Activated CD4-positive, alpha-beta T cell treated with anti-CD3 and anti-CD28 coated beads, Interleukin-2, Interleukin-6, amounts not matched to agents 100 ng/mL and 50 ng/mL, durations not matched to agents 16 hours and 8 hours (primary cell): ENCODE data around the gene TMEM219.
"Not testable (repeated sequence)": the region's sequence is repeated elsewhere in the genome, so short reads cannot be mapped to it uniquely, and the experiment has no call there.

Source experiments
- DNase-seq: peaks from one replicate; pipeline ENCODE4 v3.0.0-alpha.2; 2020

The TMEM219 gene

DNA sequence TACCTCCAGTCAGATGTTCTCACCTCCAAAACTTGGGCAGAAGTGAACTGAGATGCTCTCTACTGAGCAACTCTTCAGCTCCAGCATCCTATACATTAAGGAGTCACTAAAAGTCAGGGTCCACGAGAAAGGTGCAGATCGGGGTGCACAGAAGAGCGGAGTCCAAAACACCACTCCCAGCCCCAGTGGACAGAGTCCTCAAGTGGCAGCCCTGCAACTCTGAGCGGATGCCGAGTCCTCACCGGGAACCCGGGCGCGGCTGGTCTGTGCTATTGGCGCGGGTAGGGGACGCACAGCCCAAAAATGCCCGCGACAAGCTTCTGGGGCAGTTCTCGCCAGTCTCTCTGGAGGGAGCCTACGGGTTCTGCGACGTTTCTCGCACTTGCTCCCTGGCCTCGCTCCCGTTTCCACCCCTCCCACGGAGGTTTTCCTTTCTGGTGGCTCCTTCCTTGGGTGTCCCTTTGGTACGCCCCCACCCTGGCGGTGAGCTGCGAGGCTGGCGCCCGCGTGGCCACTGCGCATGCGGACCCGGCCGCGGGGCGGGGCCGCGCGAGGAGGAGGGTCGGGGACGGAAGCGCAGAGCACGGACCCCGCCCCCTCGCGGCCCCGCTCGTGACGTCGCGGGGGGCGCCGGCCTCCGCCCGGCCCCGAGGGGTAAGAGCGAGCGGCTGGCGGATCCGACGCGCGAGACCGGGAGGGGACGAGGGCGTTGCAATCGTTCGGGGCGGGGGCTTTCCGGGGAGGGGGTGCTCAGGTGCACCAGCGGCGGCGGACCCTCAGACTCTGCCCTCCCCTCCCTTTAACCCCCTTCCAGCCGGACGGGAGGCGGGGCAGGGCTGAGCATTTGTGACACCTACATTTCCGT is at the start of gene TMEM219:
TSS of gene TMEM219 (plus strand) at position 601 of the 865 bp plus-strand sequence. CDS start 1,065 bp downstream, outside the sequence.
- peak; percentile 95 for DNase-seq

DNA sequence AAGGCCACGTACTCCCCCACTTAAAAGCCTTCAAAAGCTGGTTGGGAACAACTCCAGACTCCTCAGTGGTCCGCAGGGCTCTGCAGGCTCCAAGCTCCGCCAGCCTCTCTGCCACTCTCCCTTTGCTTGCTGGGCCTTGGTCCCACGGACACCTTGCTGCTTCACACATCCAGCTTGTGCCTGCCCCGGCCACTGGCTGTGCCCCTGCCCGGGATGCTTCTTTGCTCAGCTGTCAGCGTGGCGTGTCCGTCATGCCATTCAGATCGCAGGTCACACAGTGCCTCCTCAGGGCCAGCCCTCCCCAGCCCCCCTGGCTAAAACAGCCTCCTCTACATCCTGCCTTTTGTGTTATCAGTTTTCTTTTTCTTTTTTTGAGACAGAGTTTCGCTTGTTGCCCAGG is 49.8 kb upstream of the TMEM219 start:
- no peak for DNase-seq

GRCh38 chr16:29913514-29913913 is 48.4 kb upstream of the TMEM219 start:
- no peak for DNase-seq

DNA sequence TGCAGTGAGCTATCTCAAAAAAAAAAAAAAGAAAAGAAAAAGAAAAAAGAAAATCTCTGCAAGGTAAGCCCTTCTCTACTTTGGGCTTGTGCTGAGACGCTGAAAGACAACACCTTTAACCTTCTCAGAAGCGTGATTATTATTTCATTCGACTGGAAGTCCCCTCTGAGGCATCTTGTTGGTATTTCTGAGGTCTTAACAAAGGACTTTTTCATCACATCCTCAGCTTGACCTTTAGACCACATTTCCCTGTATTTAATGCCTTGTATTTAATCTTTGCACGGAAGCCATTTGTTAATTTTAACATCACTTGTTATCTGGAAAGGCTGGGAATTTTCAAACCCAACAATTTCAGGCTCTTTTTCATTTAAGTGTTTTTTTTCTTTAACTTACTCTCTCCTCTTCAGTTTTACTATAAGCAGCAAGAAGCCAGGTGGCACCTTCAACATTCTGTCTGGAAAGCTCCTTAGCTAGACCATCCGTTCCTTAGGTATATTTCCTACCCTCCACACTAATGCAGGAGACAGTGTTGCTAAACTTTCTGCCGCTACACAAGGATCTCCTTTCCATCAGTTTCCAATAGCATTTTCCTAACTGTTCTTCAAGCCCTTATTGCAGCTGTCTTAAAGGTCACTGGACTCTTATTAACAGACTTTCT is 46.2 kb upstream of the TMEM219 start:
- DNase-seq: no peak

DNA sequence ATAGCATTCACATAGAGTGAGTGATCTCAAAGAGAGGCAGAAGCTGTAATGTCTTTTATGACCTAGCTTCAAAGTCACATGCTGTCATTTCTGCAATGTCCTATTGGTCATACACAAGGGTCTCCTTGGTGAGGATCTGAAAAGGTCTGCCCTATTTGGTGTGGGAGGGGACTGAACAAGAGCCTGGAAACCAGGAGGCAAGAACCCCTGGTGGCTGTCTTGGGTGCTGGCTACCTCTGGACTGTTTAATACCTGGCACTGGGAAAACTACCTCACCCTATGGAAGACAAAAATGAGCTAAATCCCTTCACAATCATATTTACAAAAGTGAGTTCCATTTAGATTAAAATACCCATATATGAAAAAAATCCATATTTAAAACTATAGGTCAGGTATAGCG is 44.9 kb upstream of the TMEM219 start:
- DNase-seq: no peak

- DNase-seq: no peak
These were observed 41.4 kb upstream of the TMEM219 start for GRCh38 chr16:29920288-29921033.

- DNase-seq: no peak
These were observed 40.9 kb upstream of the TMEM219 start for GRCh38 chr16:29921034-29921385.

GRCh38 chr16:29922326-29922725 is 39.6 kb upstream of the TMEM219 start:
- no peak for DNase-seq

- DNase-seq: no peak
These were observed 38.8 kb upstream of the TMEM219 start for GRCh38 chr16:29922986-29923501.

DNA sequence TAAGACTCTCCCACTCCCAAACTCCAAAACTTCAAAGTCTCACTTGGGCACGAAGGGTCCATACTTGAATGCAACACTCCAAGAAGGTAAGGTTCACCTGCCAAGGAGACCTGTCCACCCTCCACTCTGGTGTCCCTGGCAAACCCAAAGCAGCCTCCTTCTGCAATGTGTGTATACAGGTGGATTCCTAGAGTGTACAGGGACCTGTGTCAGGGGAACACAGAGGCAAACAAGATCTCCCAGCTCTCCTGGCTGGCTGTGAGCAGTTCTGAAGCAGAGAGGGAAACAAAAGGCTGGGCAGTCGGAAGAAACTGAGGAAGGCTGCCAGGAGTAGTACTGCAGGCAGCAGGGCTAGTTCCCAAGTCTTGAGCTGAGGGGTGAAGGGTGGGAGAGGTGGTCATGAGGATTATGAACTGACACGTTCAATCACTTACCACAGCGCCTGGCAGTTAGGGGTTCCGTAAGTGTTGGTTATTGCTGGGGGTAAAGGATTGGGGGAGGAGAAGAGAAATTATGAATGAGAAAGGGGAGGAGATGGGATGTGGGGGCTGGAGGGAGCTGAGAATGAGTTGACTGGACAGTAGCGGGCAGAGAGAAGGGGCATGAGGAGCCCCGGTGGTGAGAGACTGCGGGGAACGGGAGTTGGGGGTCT is 36.6 kb upstream of the TMEM219 start:
- no peak for DNase-seq

DNA sequence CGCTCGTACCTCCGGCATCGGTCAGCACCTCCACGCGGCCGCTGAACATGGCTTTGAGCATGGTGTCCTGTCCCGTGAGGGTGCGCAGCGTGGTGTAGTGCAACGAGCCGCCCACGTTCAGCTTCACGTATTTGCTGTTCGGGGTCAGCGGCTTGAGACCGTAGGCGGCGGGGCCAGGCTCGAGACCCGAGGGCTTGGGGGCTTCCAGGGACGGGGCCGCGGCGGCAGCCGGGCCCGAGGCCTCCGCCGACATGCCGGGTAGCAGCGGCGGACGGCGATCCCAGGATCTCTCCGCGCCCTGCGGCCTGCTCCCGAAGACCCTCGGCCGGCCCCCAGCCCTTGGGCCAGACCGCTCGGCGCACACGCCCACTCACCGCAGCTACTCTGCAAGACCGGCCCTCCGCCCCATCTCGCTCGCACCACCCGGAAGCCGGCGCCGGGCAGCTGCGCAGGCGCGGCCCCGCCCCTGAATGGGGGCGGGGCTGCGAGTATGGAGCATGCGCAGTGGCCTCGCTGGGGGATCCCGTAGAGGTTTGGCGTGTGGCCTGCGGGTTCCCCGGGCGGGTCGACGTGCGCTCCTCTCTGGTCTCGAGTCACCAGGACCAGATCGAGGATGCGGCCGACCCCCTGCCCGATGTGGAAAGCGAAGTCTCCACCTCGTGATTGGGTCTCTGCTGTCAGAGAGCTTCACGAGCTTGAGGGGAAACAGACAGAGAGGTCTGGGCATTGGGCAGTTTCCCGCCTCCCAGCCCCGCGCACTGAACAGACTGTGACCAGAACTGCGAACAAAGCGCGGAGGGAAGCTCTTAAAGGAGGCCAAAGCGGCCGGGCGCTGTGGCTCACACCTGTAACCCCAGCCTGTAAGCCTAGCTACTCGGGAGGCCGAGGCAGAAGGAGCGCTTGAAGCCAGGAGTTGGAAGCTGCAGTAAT is 35.8 kb upstream of the TMEM219 start, which contains the start of gene KCTD13:
TSS of gene KCTD13 (minus strand) at position 446 of the 930 bp plus-strand sequence. CDS start at position 253, 193 bp downstream.
- DNase-seq: peak; percentile 94

DNA sequence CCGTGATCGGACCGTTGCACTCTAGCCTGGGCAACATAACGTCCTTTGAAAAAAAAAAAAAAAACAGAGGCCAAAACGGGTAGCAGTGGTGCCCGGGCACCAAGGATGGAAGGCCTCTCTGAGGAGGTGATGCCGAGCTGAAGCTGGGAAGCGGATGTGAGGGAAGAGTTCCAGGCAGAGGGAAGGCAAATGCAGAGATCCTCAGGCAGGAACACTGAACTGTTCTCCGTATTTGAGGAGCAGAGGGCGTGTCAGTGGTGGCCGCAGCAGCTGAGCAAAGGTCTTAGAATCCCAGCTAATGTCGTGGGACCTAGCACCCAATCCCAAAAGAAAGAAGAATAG is 35.2 kb upstream of the TMEM219 start:
- DNase-seq: no peak

DNA sequence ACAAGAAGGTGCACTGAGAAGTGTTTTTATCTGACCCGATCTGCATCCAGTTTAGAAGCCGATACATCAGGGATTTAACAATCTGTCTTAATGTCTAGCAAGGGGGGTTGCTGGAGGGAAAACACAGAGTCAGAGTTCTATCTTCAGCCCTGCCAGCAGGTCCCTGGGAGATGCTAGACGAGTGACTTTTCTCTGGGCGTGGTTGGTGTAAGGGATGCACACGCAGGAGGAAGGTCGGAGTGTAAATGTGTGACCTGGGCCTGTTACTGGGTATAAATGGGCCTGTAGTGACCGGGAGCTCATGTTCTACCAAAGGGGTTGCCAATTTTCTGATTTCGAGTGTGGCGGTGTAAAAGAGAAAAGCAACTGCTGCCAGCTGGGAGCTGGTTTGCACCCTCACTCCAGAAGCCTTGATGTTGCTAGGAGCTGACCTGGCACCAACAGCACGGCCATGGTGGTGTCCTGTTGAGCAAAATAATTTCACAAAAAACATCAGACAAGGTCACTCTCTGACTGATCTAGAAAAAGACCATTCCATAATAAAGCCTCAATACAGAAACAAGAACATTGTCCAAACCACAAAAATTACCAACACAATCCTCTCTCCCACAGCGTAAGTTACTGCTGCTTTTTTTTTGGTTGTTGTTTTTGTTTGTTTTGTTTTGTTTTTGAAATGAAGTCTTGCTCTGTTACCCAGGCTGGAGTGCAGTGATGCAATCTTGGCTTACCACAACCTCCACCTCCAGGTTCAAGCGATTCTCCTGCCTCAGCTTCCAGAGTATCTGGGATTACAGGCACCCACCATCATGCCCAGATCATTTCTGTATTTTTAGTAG is 34.6 kb upstream of the TMEM219 start:
- no peak for DNase-seq

DNA sequence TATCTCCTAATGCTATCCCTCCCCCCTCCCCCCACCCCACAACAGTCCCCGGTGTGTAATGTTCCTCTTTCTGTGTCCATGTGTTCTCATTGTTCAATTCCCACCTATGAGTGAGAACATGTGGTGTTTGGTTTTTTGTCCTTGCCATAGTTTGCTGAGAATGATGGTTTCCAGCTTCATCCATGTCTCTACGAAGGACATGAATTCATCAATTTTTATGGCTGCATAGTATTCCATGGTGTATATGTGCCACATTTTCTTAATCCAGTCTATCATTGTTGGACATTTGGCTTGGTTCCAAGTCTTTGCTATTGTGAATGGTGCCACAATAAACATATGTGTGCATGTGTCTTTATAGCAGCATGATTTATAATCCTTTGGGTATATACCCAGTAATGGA is 30.1 kb upstream of the TMEM219 start:
- DNase-seq: not testable (repeated sequence)

DNA sequence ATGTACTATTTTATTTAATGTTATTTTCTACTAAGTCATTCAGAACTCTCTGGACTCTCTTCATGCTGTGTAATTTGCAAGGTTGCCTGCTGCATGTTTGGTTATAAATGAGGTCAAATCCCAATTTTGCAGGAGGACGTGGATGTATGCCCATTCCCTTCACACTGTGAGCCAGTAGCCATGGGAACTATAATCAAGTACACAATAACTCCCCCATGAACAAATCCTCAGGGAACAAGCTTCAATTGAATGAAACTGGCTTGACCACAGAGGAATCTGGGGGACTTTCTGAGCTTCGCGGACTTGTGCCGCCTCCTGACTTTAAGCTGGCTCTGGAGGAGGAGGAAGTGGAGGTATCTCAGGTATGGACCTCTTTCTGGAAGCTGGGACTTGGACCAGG is 21.2 kb upstream of the TMEM219 start:
- DNase-seq: no peak

DNA sequence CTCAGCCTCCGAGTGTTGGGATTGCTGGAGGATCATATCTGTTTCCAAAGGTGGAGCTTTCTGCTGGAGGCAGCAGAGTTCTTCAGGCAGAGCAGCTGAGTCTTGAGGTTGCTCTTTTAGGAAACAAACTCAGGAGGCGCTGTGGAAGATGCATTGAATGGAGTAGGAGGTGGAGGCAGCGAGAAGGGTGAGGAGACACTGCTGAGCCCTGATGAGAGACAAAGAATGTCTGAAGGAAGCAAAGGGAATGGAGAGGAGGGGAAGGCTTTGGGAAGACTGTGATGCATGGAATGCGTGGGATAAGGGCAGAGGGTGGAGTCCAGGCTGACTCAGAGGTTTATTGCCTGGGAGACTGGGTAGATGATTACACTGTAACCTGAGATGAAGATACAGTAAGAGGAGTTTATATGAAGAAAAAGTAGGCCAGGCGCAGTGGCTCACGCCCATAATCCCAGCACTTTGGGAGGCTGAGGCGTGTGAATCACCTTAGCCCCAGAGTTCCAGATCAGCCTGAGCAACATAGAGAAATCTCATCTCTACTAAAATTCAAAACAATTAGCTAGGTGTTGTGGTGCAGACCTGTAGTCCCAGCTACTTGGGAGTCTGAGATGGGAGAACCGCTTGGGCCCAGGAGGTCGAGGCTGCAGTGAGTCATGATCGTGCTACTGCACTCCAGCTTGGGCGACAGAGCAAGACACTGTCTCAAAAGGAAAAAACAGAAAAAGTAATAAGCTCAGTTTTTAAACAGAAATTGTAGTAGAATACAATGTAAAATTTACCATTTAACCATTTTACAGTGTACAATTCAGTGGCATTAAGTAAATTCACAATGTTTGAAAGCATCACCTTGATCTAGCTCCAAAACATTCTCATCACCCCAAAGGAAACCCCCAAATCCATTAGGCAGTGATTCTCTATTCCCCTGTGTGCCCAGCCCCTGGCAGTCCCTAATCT is 17.8 kb upstream of the TMEM219 start:
- DNase-seq: no peak

GRCh38 chr16:29947897-29948296 is 14.0 kb upstream of the TMEM219 start:
- no peak for DNase-seq

DNA sequence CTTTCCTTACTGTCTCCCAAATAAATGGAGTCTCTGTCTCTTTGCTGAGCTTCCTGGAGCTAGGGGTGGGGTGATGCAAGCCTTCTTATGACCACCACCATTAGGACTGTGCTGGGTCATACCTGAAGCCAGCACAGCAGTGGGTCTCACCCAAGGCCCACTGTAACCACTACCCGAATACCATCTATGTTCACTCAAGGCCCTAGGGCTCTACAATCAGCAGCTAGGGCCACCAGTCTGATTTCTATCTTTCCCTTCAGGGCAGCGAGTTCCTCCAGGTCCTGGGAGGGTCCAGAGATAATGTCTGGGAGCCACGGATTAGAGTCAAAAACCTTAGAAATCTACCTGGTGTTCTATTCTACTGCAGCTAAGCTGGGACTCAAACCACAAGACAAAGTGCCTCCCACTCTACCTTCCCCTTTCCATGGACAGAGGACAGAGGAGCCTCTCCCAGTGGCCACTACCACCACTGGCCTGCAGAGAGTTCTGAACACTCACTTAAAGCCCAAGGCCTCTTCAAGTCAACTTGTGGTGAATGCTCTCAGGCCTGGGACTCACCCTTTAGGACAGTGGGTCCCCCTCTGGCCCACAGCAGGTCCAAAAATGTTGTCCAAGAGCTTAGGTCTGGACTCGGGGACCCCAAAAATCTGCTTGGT is 10.9 kb upstream of the TMEM219 start:
- DNase-seq: no peak
